Measurements from ENCODE around the gene PRR9.

GRCh38 chr1:153265457-153265856 lies 48.1 kb downstream of the PRR9 start:
- TF ChIP-seq CTCF (IDR thresholded peaks at IDR 0.05; ENCODE audit: poor library complexity, severe bottlenecking) (no peak), MXI1 (conservative IDR thresholded peaks at IDR 0.05; ENCODE audit: poor library complexity, severe bottlenecking) (no peak), EZH2 (IDR thresholded peaks at IDR 0.05; ENCODE audit: borderline replicate concordance, insufficient read depth, low read length, poor library complexity, severe bottlenecking) (no peak), POLR2AphosphoS5 (IDR thresholded peaks at IDR 0.05) (no peak)

Data from neural cell (in vitro differentiated cells).